Trophoblast cell (in vitro differentiated cells and primary cell): ENCODE data around the gene GRB2.

Source experiments
- DNase-seq, 2 donors: peaks; one replicate each; pipeline ENCODE4 v3.0.0-alpha.2; 2016
- H2AFZ ChIP-seq: 2 replicates; pipeline ENCODE4 v1.6.1; 2013; ENCODE audit warnings: low read length, moderate library complexity, mild to moderate bottlenecking; ENCODE audit not compliant: insufficient read depth, poor library complexity
- H2AK5ac ChIP-seq: 2 replicates; pipeline ENCODE4 v1.6.1; 2013; ENCODE audit warnings: mild to moderate bottlenecking, low read length
- H2BK120ac ChIP-seq: 2 replicates; pipeline ENCODE4 v1.6.1; 2013; ENCODE audit warnings: low read length, mild to moderate bottlenecking, moderate library complexity; ENCODE audit not compliant: insufficient read depth, poor library complexity
- H2BK12ac ChIP-seq: 2 replicates; pipeline ENCODE4 v1.6.1; 2013; ENCODE audit warnings: mild to moderate bottlenecking, low read length, moderate library complexity
- H2BK5ac ChIP-seq: 2 replicates; pipeline ENCODE4 v1.6.1; 2013; ENCODE audit warnings: low read length, low read depth, moderate library complexity, mild to moderate bottlenecking; ENCODE audit not compliant: poor library complexity
- H3K14ac ChIP-seq: 2 replicates; pipeline ENCODE4 v1.6.1; 2013; ENCODE audit warnings: mild to moderate bottlenecking, low read length
- H3K18ac ChIP-seq: 2 replicates; pipeline ENCODE4 v1.6.1; 2013; ENCODE audit warnings: mild to moderate bottlenecking, low read length
- H3K23ac ChIP-seq: 2 replicates; pipeline ENCODE4 v1.6.1; 2013; ENCODE audit warnings: low read length
- H3K27ac ChIP-seq: 2 replicates; pipeline ENCODE4 v1.5.1; 2013; ENCODE audit warnings: low read depth, mild to moderate bottlenecking, inconsistent platforms, low read length, moderate library complexity
- H3K27me3 ChIP-seq: 2 replicates; pipeline ENCODE4 v1.6.1; 2013; ENCODE audit warnings: inconsistent platforms, mild to moderate bottlenecking, low read length, moderate library complexity; ENCODE audit not compliant: insufficient read depth
- H3K36me3 ChIP-seq, 2 experiments: 1 replicate in 1 of 2; 2 replicates in 1 of 2; pipeline ENCODE4 v1.6.1; 2013; ENCODE audit warnings: low read length in 2 of 2, mild to moderate bottlenecking in 2 of 2, moderate library complexity in 1 of 2; ENCODE audit not compliant: insufficient read depth in 2 of 2, control insufficient read depth in 1 of 2
- H3K4ac ChIP-seq: 2 replicates; pipeline ENCODE4 v1.6.1; 2013; ENCODE audit warnings: low read depth, mild to moderate bottlenecking, low read length, moderate library complexity
- H3K4me1 ChIP-seq, 2 experiments: 1 replicate in 1 of 2; 2 replicates in 1 of 2; pipeline ENCODE4 v1.6.1; 2013; ENCODE audit warnings: low read length in 2 of 2, mild to moderate bottlenecking in 2 of 2, moderate library complexity in 1 of 2; ENCODE audit not compliant: insufficient read depth in 2 of 2, control insufficient read depth in 1 of 2
- H3K4me2 ChIP-seq: 2 replicates; pipeline ENCODE4 v1.6.1; 2013; ENCODE audit warnings: inconsistent platforms, mild to moderate bottlenecking, low read length, moderate library complexity
- H3K4me3 ChIP-seq: 2 replicates; pipeline ENCODE4 v1.5.1; 2013; ENCODE audit warnings: mild to moderate bottlenecking, low read depth, low read length, inconsistent platforms
- H3K79me1 ChIP-seq: one replicate; pipeline ENCODE4 v1.6.1; 2013; ENCODE audit warnings: low read length
- H3K79me2 ChIP-seq: 2 replicates; pipeline ENCODE4 v1.6.1; 2013; ENCODE audit warnings: low read length, mild to moderate bottlenecking; ENCODE audit not compliant: control insufficient read depth, insufficient read depth, poor library complexity
- H3K9ac ChIP-seq: 2 replicates; pipeline ENCODE4 v1.6.1; 2013; ENCODE audit warnings: mild to moderate bottlenecking, low read length
- H3K9me3 ChIP-seq: 2 replicates; pipeline ENCODE4 v1.6.1; 2013; ENCODE audit warnings: low read depth, mild to moderate bottlenecking, control low read depth, inconsistent platforms, low read length; ENCODE audit not compliant: insufficient read depth
- H4K12ac ChIP-seq: 2 replicates; pipeline ENCODE4 v1.6.1; 2013; ENCODE audit warnings: low read depth, mild to moderate bottlenecking, low read length, moderate library complexity
- H4K8ac ChIP-seq: 2 replicates; pipeline ENCODE4 v1.6.1; 2013; ENCODE audit warnings: low read depth, mild to moderate bottlenecking, low read length, moderate library complexity
- H4K91ac ChIP-seq: one replicate; pipeline ENCODE4 v1.6.1; 2013; ENCODE audit warnings: low read depth, mild to moderate bottlenecking, low read length, moderate library complexity
- WGBS: extraction: QIAGEN DNeasy Blood & Tissue Kit; methylation state at CpG from one replicate; pipeline ENCODE4 v1.1.7; 2013; ENCODE audit warnings: missing lambda C conversion rate; ENCODE audit not compliant: insufficient read length, insufficient coverage; ENCODE audit errors: extremely low coverage; 5-methylcytosine and 5-hydroxymethylcytosine counted together

The GRB2 gene

GRCh38 chr17:75308732-75309629 is 96.5 kb downstream of the GRB2 start:
- Histone ChIP-seq H2BK12ac (no peak overlapping the region), H3K4me3 (no peak overlapping the region), H2AK5ac (no peak overlapping the region), H4K8ac (no peak overlapping the region), H3K14ac (no peak overlapping the region), H3K23ac (no peak overlapping the region), H3K18ac (no peak overlapping the region), H3K79me2 (no peaks in the 10 kb centered on the region), H3K9me3 (no peaks in the 10 kb centered on the region), H3K4me1 (peaks cover 6 to 10% of the 10 kb centered on the region in 2 experiments), H4K91ac (no peak overlapping the region), H2BK5ac (no peak overlapping the region), H3K9ac (no peak overlapping the region), H3K4ac (no peak overlapping the region), H3K4me2 (no peak overlapping the region), H2BK120ac (no peak overlapping the region), H3K79me1 (no peaks in the 10 kb centered on the region), H2AFZ (no peak overlapping the region), H4K12ac (no peak overlapping the region), H3K36me3 (peaks cover 0 to 2% of the 10 kb centered on the region in 2 experiments), H3K27me3 (no peaks in the 10 kb centered on the region), H3K27ac (no peak overlapping the region)
- WGBS: no CpG with 5 or more reads among the region's 20 CpGs
- DNase-seq: peak; percentile 85 to 91

DNA sequence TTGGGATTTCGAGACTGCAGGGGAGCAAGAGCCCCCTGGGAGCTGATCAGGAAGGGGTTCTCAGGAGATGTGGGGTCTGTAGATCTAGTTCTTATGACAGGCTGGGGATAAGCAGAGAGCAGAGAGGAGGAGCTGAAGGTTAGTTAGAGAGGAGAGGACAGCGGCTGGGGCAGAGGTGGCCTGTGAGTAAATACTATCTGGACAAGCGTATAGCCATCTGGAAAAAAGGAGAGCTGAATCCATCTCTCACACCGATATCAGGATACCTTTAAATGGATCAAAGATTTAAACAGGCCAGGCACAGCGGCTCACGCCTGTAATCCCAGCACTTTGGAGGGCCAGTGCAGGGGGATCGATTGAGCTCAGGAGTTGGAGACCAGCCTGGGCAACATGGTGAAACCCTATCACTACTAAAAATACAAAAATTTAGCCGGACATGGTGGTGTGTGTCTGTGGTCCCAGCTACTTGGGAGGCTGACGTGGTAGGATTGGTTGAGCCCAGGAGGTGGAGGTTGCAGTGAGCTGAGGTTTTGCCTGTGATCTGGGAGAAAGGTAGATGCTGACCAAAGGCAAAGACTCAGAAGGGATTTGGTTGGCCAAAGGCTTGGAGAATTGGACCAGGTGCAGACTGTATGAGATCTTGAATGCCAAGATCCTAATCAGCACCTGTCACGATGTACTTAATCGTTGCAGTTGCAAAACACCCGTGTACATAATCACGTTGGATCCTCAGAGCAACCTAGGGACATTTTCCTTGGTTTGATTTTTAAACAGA is 97.3 kb downstream of the GRB2 start:
- H3K79me2 ChIP-seq: no peaks in the 10 kb centered on the region
- no peak overlapping the region for H2BK120ac ChIP-seq
- no peak overlapping the region for H3K9ac ChIP-seq
- WGBS: no CpG with 5 or more reads among the region's 13 CpGs
- no peak overlapping the region for H2AK5ac ChIP-seq
- no peaks in the 10 kb centered on the region for H3K79me1 ChIP-seq
- H3K4me2 ChIP-seq: no peak overlapping the region
- H2BK12ac ChIP-seq: no peak overlapping the region
- no peak overlapping the region for H4K12ac ChIP-seq
- H3K9me3 ChIP-seq: no peaks in the 10 kb centered on the region
- no peak overlapping the region for H3K18ac ChIP-seq
- H3K4ac ChIP-seq: no peak overlapping the region
- H3K4me1 ChIP-seq: peaks cover 6 to 10% of the 10 kb centered on the region in 2 experiments
- H4K91ac ChIP-seq: no peak overlapping the region
- no peak overlapping the region for H2AFZ ChIP-seq
- H3K27ac ChIP-seq: no peak overlapping the region
- no peaks in the 10 kb centered on the region for H3K36me3 ChIP-seq
- no peak overlapping the region for H3K14ac ChIP-seq
- DNase-seq: peak; percentile 94 to 99
- H4K8ac ChIP-seq: no peak overlapping the region
- H2BK5ac ChIP-seq: no peak overlapping the region
- H3K23ac ChIP-seq: no peak overlapping the region
- no peaks in the 10 kb centered on the region for H3K27me3 ChIP-seq
- H3K4me3 ChIP-seq: no peak overlapping the region

- no peaks in the 10 kb centered on the region for H3K79me1 ChIP-seq
- H4K12ac ChIP-seq: no peak overlapping the region
- H3K27me3 ChIP-seq: no peaks in the 10 kb centered on the region
- H2AFZ ChIP-seq: no peak overlapping the region
- no peak overlapping the region for H2BK120ac ChIP-seq
- no peak overlapping the region for H3K4ac ChIP-seq
- no peak overlapping the region for H3K23ac ChIP-seq
- no peak for DNase-seq
- no peaks in the 10 kb centered on the region for H3K36me3 ChIP-seq
- H3K9ac ChIP-seq: no peak overlapping the region
- H3K9me3 ChIP-seq: no peaks in the 10 kb centered on the region
- WGBS: no CpG with 5 or more reads among the region's 17 CpGs
- no peak overlapping the region for H3K18ac ChIP-seq
- no peaks in the 10 kb centered on the region for H3K4me1 ChIP-seq
- H3K14ac ChIP-seq: no peak overlapping the region
- H2BK5ac ChIP-seq: no peak overlapping the region
- H4K8ac ChIP-seq: no peak overlapping the region
- no peak overlapping the region for H2AK5ac ChIP-seq
- no peak overlapping the region for H3K4me2 ChIP-seq
- H4K91ac ChIP-seq: no peak overlapping the region
- H2BK12ac ChIP-seq: no peak overlapping the region
- H3K27ac ChIP-seq: no peak overlapping the region
- H3K4me3 ChIP-seq: no peak overlapping the region
- H3K79me2 ChIP-seq: no peaks in the 10 kb centered on the region
These were observed 103.8 kb downstream of the GRB2 start for GRCh38 chr17:75301502-75302206.

DNA sequence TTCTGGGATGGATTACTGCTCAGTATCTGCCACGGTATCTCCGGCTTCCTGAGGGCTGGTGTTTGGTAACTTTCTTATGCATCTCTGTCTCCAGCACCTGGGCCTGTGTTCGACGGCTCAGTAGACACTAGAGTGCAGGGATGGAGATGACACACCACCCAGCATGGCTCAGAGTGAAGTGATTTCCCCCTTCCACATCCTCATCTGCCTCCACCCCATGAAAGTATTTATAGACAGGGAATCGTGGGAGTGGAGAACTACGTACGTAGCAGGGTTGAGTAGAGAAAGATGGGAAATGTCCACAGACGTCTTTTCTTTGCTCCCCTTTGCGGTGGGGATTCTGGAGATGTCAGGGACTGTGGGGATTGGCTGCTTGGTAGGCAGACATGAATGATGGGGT is 104.4 kb downstream of the GRB2 start:
- Histone ChIP-seq H3K23ac (no peak overlapping the region), H2BK120ac (no peak overlapping the region), H3K36me3 (no peaks in the 10 kb centered on the region), H3K4me1 (no peaks in the 10 kb centered on the region), H4K12ac (no peak overlapping the region), H3K27me3 (no peaks in the 10 kb centered on the region), H3K4me2 (no peak overlapping the region), H3K79me2 (no peaks in the 10 kb centered on the region), H4K8ac (no peak overlapping the region), H3K18ac (no peak overlapping the region), H4K91ac (no peak overlapping the region), H2AFZ (no peak overlapping the region), H2AK5ac (no peak overlapping the region), H3K9me3 (no peaks in the 10 kb centered on the region), H3K27ac (no peak overlapping the region), H2BK5ac (no peak overlapping the region), H3K79me1 (no peaks in the 10 kb centered on the region), H3K9ac (no peak overlapping the region), H3K14ac (no peak overlapping the region), H3K4ac (no peak overlapping the region), H3K4me3 (no peak overlapping the region), H2BK12ac (no peak overlapping the region)
- DNase-seq: no peak
- WGBS: no CpG with 5 or more reads among the region's 9 CpGs
